Activated CD4-positive, alpha-beta T cell treated with anti-CD3 and anti-CD28 coated beads for 4 hours (primary cell): ENCODE measurements around the gene SPHKAP.
"Not testable (repeated sequence)": the region's sequence is repeated elsewhere in the genome, so short reads cannot be mapped to it uniquely, and the experiment has no call there.

ENCODE experiments used
- DNase-seq, 2 donors: peaks; one replicate each; pipeline ENCODE4 v3.0.0-alpha.2; 2020

The SPHKAP gene

DNA sequence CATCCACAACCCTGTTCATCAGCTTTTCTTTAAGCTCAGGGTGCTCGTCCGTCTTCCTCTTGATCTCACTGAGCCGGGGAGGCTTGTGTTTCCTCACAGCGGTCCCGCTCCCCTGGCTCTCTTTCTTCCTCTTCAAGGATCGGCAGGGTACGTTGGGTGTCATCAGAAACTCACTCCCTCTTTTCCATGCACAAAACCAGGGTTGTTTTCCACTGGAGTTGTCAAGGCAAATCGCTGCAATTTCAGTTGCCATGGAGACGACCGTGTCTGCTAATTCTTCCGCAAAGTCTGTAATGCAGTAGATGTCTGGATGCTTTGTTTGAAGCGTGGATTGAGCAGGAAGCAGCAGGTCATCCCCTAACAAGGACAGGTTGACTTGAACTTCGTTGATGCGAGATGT, 163.7 kb downstream of the SPHKAP start:
- no peak for DNase-seq

DNA sequence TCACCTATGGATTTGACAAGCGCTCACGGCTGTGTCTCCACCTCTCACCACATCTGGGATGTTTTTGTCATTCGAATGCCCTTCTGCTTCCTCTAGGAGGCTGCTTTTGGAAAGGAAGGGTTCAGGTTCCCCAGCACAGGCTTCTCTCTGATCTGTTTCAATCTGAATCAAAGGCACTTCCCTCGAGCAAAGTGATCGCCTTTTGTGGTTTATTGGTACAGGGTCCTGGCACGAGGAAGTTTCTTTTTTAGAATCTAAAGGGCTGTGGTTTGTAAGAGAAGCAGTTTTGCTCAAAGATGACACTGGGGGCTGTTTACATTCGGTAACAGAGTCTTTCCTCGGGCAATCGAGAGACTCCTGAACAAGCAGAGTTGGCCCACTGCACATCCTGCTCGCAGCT, 165.1 kb downstream of the SPHKAP start:
- DNase-seq = no peak

- no peak for DNase-seq
These were observed 165.7 kb downstream of the SPHKAP start for GRCh38 chr2:228015741-228016140.

- DNase-seq = no peak
These were observed 185.1 kb downstream of the SPHKAP start for GRCh38 chr2:227996366-227996765.

GRCh38 chr2:227990937-227991336, 190.6 kb downstream of the SPHKAP start:
- no peak for DNase-seq

- DNase-seq = no peak
These were observed 208.2 kb downstream of the SPHKAP start for GRCh38 chr2:227973241-227973640.

DNA sequence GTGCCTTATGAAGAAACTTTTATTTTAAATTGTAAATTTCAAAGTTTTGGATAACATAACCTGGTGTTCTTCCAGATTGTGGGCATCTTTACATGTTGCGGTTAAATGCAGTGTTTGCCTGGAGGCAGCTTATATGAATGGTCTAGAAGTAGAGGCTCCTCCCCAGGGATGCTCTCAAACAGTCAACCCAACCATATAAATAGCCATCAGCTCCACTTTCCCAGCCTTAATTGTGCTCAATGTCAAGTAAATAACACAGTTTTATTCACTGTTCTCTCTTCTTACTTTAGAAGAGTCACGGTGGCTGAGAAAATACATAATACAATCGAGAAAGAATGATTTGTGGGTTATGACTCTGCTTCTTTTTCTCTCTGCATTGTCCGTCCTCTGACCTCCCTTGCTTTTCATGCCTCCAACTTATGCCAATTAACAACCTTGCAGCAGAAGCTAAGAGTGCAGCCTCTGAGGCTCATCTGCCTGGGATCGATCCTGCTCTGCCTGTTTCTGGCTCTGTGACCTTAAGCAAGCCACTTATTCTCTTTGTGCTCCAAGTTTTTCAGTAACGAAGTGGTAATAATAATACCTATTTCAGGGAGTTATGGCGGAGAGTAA, 209.8 kb downstream of the SPHKAP start:
- DNase-seq = no peak

GRCh38 chr2:227960317-227960716, 221.2 kb downstream of the SPHKAP start:
- no peak for DNase-seq

- DNase-seq = no peak
These were observed 238.5 kb downstream of the SPHKAP start for GRCh38 chr2:227942965-227943364.

GRCh38 chr2:227942021-227942420, 239.5 kb downstream of the SPHKAP start:
- DNase-seq = no peak

DNA sequence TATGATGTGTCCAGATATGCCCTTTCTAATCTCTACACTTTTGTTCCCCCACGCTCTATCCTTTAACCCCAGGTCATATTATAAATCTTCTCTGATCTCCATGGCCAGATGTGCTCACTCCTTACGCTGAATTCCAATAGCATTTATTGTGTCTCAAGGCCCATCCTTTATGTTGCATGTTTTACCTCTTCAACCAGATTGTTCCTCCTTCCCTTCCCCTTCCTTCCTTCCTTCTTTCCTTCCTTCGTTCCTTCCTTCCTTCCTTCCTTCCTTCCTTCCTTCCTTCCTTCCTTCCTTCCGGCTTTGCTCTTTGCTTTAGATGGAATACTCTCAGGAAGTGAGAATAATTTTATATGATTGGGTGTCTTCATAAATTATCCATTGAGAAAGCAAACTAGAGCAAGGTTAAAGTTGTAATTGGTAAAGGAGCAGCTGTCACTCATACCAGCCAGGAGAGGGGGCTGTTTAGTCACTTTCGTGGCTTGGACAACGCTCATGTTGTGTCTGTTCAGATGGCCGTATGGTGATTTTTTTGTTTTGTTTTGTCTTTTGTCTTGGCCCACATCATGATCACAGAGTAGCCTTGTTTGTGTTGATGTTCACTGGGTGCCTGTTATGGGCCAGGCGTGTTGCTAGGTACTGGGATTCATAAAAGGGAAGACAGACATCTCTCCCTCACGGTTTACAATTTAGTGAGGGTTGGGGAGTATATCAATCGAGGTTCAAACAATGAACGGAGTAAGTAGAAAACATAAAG, 242.0 kb downstream of the SPHKAP start:
- DNase-seq = no peak

DNA sequence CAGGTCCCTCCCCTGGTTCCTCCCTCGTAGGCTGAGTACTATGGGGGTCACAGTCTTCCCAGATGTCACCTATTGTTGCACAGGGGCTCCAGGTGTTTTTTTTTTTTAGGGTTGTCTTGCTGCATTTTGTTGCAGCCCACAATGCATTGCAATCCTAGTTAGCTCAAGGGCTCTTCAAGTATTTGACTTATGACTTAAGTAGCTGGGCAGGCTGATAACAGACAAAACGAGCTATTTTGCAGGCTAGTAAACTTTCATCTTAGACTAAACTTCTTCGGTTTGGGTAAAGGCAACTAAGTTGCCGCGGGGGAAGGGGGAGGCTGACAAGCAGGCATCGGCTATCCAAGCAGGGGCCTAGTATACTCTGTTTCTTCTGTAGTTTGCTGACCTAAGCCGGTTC, 245.2 kb downstream of the SPHKAP start:
- DNase-seq = not testable (repeated sequence)

DNA sequence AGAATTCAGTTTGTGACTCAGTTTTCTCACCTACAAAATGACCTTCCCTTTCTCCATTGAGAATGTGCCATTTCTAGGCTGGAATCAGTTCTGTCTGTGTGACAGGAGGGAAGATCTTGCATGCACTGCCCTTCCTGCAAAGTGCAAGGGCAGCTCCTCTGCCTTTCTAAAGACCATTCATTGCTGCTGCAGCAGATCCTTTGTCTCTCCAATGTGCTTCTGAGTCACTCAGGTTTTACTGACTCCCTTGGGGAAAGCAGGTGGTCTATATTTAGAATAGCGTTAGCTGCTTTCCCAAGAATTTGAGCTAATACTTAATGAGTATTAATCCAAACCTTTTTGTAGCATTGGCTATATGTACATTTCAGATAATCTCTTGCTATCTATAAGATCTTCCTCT, 247.6 kb downstream of the SPHKAP start:
- no peak for DNase-seq

GRCh38 chr2:227932403-227932802, 249.1 kb downstream of the SPHKAP start:
- DNase-seq = no peak

DNA sequence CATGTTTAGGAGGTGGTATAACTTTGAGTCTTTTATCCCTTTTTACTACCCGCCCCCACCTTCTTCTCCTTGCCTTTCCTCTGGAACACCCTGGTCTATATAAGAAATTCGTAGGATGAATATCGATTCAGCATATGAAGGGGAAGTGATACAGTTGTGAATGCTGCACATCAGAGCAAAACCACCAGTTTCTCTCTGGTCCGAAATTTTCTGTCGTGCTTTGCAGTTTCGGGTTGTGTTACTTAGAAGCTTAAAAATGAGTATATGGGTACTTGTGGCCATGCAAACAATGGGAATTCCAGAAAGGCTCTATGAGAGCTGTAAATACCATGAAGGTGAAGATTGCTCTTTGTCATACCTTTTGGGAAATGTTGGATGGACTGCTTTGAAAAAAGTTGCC, 249.5 kb downstream of the SPHKAP start:
- no peak for DNase-seq
